GM18867 (cell line): ENCODE measurements around the gene NSL1.
"Not testable (repeated sequence)": the region's sequence is repeated elsewhere in the genome, so short reads cannot be mapped to it uniquely, and the experiment has no call there.

Source experiments
- ATAC-seq: cut with Tn5 transposase; IDR thresholded peaks from one replicate; pipeline ENCODE4 v1.9.1; 2021; ENCODE audit warnings: mild to moderate bottlenecking, moderate library complexity; ENCODE audit not compliant: unreplicated experiment

NSL1 gene

GRCh38 chr1:212752934-212753497 is 38.6 kb downstream of the NSL1 start:
- peak; percentile 33 for ATAC-seq

GRCh38 chr1:212752252-212752933 is 39.2 kb downstream of the NSL1 start:
- peak; percentile 24 for ATAC-seq

- ATAC-seq, result no peak
These were observed 41.6 kb downstream of the NSL1 start for GRCh38 chr1:212749821-212750535.

DNA sequence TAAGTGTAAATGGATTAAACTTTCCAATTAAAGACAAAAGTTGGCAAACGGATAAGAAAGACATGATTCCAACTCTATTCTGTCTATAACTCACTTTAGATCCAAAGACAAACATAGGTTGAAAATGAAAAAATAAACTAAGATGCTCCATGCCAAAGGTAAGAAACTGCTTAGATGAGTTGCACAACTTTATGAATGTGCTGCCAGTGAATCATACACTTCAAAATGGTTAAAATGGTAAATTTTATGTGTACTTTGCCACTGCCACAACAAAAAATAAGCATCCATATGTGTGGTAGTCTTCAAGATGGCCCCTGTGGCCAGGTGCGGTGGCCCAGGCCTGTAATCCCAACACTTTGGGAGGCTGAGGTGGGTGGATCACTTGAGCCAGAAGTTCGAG is 45.0 kb downstream of the NSL1 start:
- ATAC-seq, result no peak

GRCh38 chr1:212745303-212745702 is 46.3 kb downstream of the NSL1 start:
- ATAC-seq, result no peak

GRCh38 chr1:212743901-212744475 is 47.6 kb downstream of the NSL1 start:
- ATAC-seq, result no peak

DNA sequence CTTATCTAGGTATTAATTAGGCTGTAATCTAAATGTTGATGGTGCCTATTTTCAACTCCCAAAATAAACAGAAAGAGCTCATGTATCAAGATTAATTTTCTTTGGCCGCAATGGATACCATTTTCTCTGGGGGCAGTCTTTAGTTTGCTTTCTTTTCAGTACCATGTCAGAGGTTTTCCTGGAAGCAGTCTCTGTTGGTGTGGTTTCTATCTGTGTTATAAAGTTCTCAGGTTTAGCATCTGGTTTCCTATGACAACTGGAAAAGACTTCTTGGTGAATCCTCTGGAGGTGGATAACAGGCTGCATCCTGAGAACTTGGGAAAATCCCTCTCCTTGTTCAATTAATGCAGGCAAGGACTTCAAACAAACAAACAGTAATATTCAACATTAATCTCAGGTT is 53.2 kb downstream of the NSL1 start:
- ATAC-seq, result no peak

- ATAC-seq, result no peak
These were observed 54.0 kb downstream of the NSL1 start for GRCh38 chr1:212737559-212737958.

DNA sequence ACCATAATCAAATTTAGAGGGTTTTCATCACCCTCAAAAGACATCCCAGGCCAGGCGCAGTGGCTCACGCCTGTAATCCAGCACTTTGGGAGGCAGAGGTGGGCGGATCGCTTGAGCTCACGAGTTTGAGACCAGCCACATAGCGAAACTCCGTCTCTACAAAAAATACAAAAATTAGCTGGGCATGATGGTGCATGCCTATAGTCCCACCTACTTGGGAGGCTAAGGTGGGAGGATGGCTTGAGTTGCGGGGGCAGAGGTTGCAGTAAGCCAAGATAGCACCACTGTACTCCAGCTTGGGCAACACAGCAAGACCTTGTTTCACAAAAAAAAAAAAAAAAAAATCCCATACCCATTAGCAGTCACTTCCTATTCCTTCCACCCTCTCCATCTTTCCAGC is 58.5 kb downstream of the NSL1 start:
- no peak for ATAC-seq

DNA sequence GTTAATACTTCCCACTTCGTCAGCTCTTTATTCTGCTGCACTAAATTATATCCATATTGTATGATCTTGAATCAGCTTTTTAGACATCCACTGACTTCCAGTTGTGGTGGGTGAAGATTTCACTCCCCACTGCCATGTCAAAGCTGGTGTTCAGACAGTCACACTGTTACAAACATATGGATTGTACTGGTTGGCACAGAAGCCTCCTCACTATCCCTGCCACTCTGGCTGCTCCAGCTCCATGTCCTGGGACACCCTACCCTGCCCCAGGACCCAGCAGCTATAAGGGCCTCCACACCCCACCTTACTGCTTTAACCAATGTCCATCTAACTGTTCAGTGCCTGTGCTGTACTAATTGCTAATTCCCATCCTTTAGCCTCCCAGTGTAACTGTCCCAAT is 59.9 kb downstream of the NSL1 start:
- ATAC-seq, result no peak

GRCh38 chr1:212728606-212729005 is 63.0 kb downstream of the NSL1 start:
- no peak for ATAC-seq

GRCh38 chr1:212727386-212728181 is 64.0 kb downstream of the NSL1 start:
- ATAC-seq, result no peak

DNA sequence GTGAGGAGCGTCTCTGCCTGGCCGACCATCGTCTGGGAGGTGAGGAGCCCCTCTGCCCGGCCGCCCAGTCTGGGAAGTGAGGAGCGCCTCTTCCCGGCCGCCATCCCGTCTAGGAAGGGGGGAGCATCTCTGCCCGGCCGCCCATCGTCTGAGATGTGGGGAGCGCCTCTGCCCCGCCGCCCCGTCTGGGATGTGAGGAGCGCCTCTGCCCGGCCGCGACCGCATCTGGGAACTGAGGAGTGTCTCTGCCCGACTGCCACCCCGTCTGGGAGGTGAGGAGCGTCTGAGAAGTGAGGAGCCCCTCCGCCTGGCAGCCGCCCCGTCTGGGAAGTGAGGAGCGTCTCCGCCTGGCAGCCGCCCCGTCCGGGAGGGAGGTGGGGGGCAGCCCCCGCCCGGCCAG is 66.9 kb downstream of the NSL1 start:
- not testable (repeated sequence) for ATAC-seq

DNA sequence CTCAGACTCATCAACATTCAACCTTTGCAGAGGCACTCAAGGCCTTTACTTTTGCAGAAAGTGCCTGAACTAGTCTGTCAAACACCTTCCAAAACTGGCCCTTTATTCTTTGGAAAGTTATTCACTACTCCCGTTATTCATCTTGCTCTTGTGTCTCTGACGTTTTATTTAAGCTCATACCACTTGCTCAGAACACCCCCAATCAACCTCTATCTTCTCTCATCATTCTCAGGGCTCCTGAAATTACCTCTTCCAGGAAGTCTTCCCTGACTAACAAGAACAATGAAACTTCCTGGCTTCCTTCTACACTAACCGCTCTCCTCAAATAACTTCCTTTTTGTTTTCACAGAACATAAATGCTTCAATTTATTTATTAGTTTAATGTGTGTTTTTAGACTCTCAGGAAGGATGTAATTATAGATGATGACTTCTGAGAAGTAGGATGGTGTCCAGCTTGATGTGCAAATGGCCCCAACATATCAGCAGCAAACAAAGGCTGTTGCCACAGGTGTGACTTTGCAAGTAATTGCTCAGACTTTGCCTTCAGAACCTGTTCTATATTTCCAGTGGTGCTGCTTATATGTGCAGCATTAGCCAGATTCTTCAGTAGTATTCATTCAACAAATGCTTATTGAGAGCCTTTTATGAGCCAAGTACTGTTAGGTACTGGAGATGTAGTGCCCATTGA is 69.2 kb downstream of the NSL1 start:
- ATAC-seq, result no peak

DNA sequence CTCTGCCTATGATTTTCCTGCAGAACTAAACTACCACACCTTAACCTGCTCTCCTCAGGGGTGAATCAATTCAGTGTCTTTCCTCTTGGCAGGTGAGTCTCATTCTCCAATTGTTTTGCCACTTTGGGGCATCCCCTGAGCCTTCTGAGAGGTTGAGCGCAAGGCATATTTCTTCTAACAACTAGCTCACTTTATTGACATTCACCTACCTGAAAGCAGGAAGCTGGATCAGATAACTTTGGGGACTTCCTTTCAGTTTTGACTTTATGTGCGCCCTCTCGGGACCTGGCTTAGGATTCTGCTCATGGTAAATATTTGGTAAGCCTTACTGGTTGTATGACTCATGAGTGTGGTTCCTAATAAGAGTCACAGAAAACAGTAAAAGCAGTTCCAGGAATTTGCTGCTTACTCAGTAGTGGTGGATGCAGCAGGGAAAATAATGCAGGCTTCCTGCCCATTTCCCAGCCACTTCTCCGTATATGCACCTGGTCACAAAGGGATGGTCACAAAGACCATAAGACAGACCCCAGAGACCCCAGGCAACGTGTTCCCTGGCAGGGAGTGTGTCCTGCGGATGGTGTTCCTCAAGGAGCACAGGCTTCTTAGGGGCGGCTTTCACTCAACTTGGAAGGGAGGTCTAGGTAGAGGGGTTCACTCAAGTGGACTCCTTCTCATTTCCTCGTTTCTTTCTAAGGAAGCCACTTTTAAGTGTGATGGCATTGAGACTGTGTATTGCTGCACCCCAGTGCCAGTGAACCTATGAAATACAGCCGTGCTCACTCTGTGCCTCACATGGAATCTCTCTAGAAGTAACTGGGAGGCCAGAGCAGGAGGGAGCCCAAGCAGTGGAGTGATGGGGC is 70.0 kb downstream of the NSL1 start:
- no peak for ATAC-seq

- ATAC-seq, result no peak
These were observed 71.9 kb downstream of the NSL1 start for GRCh38 chr1:212719633-212720032.

DNA sequence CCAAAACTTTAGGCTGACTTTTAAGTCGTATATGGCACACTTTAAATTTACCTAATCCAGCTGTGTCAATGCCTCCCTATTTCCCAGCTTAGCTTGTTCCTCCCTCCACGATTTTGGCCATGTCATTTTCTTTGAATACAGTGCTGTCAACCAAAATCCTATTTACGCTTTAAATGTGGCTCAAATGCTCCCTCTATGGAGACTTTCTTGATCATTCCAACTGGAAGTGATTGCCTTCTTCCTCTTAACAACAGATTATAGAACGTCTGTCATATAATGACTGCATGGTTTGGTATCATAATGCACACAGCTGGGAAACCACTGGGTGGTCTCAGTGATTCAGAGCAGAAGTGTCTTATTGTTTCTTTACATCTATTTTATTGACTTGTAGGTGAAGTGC is 73.1 kb downstream of the NSL1 start:
- ATAC-seq, result no peak

- ATAC-seq, result no peak
These were observed 75.4 kb downstream of the NSL1 start for GRCh38 chr1:212716161-212716560.

GRCh38 chr1:212713465-212714136 is 78.0 kb downstream of the NSL1 start:
- ATAC-seq, result no peak
